Skeletal muscle tissue (tissue), 4 donors: ENCODE data around the gene GABPB2. TPM values are rescaled to one million over a fixed set of nuclear protein-coding genes. Genes with fewer than 3 reads are reported as not detected.

ENCODE experiments used
- H3K27ac ChIP-seq: one replicate; pipeline ENCODE4 v1.7.0; 2013; ENCODE audit warnings: mild to moderate bottlenecking, low read depth, low read length, inconsistent platforms
- H3K27me3 ChIP-seq, 3 donors: one replicate each; pipeline ENCODE4 v1.7.0; 2013; ENCODE audit warnings: low read length in 3 of 3; ENCODE audit not compliant: control insufficient read depth in 3 of 3, insufficient read depth in 3 of 3
- H3K36me3 ChIP-seq, 3 donors: one replicate each; pipeline ENCODE4 v1.7.0; 2013; ENCODE audit warnings: low read length in 3 of 3; ENCODE audit not compliant: control insufficient read depth in 3 of 3, insufficient read depth in 3 of 3
- H3K4me1 ChIP-seq, 3 donors: one replicate each; pipeline ENCODE4 v1.7.0; 2013; ENCODE audit warnings: low read length in 3 of 3, mild to moderate bottlenecking in 3 of 3; ENCODE audit not compliant: control insufficient read depth in 3 of 3, insufficient read depth in 3 of 3
- H3K4me3 ChIP-seq, 3 donors: one replicate each; pipeline ENCODE4 v1.7.0; 2013; ENCODE audit warnings: low read length in 3 of 3
- H3K9ac ChIP-seq, 3 donors: one replicate each; pipeline ENCODE4 v1.7.0; 2013; ENCODE audit warnings: low read length in 3 of 3, mild to moderate bottlenecking in 3 of 3, moderate library complexity in 2 of 3, low read depth in 1 of 3
- H3K9me3 ChIP-seq, 3 donors: one replicate each; pipeline ENCODE4 v1.7.0; 2013; ENCODE audit warnings: low read length in 3 of 3; ENCODE audit not compliant: control insufficient read depth in 3 of 3
- total RNA-seq: library from RNA; depleted of rRNA; stranded (reverse); fragments of >200 nt; gene quantifications from one replicate; pipeline ENCODE4 v1.2.3, GENCODE V29; 2014
- donor health status: Osteomylitis.

Gene GABPB2
- total RNA-seq, 1 donor from 2014 or later = 7.8 TPM

- Histone ChIP-seq H3K27me3 (no peaks in the 10 kb centered on the region), H3K36me3 (peaks cover 28 to 44% (median 38%) of the 10 kb centered on the region in 3 donors), H3K9ac (peak overlapping the region; percentile 97 to 99 (median 99)), H3K27ac (peak overlapping the region; percentile 97), H3K4me1 (peaks cover 48 to 80% (median 68%) of the 10 kb centered on the region in 3 donors), H3K9me3 (no peaks in the 10 kb centered on the region), H3K4me3 (peak overlapping the region; percentile 97 to 99 (median 97))
These were observed 72.5 kb downstream of the GABPB2 start for GRCh38 chr1:151143057-151143435.

DNA sequence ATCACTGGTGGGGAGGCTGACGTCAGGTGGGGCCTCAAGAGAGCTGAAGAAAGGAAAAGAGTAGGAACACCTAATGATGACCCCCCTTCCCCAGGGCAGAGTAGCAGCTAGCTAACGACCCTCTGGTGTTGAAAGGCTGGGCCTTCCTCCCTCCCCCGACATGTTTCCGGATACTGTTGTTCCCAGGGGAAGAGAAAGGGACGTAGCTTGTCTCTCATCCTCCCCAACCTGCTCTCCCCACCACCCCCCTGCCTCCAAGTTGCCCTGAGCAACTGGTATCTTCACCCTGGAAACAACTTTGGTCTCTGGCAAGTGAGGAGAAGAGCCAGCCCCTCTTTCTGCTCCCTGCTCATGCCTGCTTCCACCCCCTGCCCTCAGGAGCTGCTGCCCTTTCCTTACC is 73.4 kb downstream of the GABPB2 start:
- peak overlapping the region; percentile 97 to 99 (median 97) for H3K4me3 ChIP-seq

DNA sequence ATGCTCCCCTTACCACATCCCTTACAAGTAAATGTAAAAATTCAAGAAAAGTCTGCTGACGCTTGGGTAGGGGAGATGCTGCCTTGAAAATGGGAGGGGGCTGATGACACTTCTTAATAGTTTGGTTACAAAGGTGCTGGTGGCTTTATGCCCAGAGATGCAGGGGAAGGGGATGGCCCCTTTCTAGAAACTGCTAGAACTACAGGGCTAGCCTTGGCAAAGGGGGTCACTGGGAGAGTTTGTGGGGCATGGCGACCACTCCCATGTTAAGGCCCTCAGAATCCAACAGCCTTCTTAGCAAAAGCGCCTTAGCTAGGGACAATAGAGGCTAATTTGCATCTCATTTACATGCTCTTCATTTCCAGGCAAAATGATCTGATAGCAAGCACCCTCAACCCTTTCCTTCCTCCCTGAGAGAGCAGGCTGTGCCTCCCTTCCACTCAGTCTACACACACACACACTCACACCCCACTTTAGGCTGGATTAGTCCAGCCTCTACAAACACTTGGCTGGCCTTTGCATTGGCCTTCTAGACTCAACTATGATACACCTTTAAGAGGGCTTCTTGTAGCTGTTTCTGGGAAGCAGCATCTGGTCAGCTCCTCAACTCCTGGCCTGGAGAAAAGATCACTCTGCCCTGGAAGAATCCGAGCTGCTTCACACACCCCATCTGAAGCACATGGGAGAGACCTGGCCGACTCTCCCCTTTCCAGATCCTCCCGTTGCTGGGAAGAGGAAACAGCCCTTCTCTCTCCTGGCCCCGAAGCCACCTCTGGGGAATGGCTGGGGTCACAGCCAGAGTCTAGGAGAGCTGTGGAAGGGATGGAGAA is 74.1 kb downstream of the GABPB2 start:
- peaks cover 13 to 28% (median 23%) of the 10 kb centered on the region in 3 donors for H3K36me3 ChIP-seq
- H3K9ac ChIP-seq = peak overlapping the region; percentile 97 to 99 (median 99)
- H3K27me3 ChIP-seq = no peaks in the 10 kb centered on the region
- peak overlapping the region; percentile 97 to 99 (median 97) for H3K4me3 ChIP-seq
- H3K27ac ChIP-seq = peak overlapping the region; percentile 97
- no peaks in the 10 kb centered on the region for H3K9me3 ChIP-seq
- peaks cover 48 to 74% (median 61%) of the 10 kb centered on the region in 3 donors for H3K4me1 ChIP-seq

More for the DNA sequence above, 73.4 kb downstream of the GABPB2 start:
- H3K27me3 ChIP-seq = no peaks in the 10 kb centered on the region
- no peaks in the 10 kb centered on the region for H3K9me3 ChIP-seq
- peaks cover 48 to 80% (median 65%) of the 10 kb centered on the region in 3 donors for H3K4me1 ChIP-seq
- peak overlapping the region; percentile 97 to 99 (median 99) for H3K9ac ChIP-seq
- peaks cover 20 to 35% (median 30%) of the 10 kb centered on the region in 3 donors for H3K36me3 ChIP-seq
- peak overlapping the region; percentile 97 for H3K27ac ChIP-seq

DNA sequence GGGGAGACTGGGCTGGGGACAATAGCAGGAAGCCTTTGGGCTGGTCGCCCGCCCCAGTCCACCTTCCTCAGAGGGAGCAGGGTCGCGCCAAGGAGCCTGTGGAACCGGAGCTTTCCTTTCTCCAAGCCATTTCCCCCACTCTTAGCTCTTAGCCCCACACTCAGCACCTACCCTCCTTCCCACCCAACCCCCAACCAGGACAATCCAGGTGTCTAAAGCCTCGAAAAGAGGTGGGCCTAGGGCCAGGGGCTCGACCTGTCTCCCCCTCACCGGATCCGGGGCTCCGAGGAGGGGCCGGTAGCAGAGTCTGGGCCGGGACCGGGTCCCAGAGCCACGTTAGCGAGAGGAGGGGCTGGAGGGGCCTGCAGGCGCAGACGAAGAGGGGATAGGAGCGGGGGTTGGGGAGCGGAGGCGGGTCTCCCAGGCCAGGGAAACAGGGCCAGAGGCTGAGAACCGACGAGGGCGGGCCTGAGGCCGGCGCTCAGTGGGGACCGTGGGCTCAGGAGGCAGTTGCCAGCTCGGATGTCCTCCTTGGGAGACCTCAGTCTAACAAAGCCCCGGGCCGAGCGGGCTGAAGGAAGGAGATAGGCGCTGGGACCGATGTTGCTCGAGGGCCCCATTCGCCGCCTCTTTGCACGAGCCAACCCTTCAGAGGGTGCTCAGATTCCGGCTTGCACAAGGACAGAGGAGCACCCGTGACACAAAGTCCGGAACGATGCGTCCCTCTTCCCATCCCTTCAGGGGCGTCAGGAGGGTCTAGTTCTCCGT is 74.9 kb downstream of the GABPB2 start:
- H3K9me3 ChIP-seq = no peaks in the 10 kb centered on the region
- peaks cover 5 to 20% (median 16%) of the 10 kb centered on the region in 3 donors for H3K36me3 ChIP-seq
- no peaks in the 10 kb centered on the region for H3K27me3 ChIP-seq
- peak overlapping the region; percentile 97 to 99 (median 97) for H3K4me3 ChIP-seq
- H3K9ac ChIP-seq = peak overlapping the region; percentile 97 to 99 (median 99)
- H3K4me1 ChIP-seq = peaks cover 48 to 67% (median 54%) of the 10 kb centered on the region in 3 donors
- peak overlapping the region; percentile 97 for H3K27ac ChIP-seq

- Histone ChIP-seq H3K36me3 (peaks cover 3 to 19% (median 14%) of the 10 kb centered on the region in 3 donors), H3K4me3 (peak overlapping the region; percentile 97 to 99 (median 97)), H3K27me3 (no peaks in the 10 kb centered on the region), H3K27ac (peak overlapping the region; percentile 97), H3K9me3 (no peaks in the 10 kb centered on the region), H3K4me1 (peaks cover 48 to 63% (median 50%) of the 10 kb centered on the region in 3 donors), H3K9ac (peak overlapping the region; percentile 97 to 99 (median 99))
These were observed 75.5 kb downstream of the GABPB2 start for GRCh38 chr1:151146072-151146411.

DNA sequence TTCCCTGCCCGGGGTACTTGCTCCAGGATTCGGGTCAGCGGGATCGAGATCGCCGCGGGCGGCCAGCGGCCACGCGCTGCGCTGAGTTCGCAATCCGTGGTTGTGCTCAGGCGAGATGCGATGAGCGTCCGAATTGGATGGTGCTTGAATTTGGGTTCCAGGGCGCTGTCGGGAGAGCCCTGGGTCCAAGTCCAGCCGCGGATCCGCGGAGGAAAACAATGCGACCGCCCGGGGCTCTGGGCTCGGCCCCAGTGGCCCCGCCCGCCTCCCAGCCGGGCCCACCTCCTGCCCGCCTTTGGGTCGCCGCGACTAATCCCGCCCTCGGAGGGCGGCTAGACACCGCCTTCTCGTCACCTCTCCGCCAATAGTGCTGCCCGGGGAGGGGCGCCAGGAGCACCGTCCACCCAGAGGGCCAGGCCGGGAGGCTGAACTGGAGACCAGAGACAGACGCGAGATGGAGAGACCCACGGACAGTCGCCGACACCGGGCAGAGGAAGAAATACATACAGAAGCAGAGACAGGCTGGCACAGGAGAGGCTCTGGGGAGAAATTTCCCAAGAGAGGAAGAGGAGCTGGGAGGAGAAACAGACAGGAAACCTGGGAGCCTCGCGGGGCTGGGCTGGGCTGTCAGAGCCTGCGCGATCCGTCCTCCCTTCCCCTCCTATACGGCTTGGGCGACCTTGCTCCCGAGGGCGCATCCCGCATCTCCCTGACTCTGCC is 76.0 kb downstream of the GABPB2 start, which contains the start of gene SEMA6C:
Gene SEMA6C, minus strand, starts transcription at position 220 of the 720 bp plus-strand sequence. CDS start 4,010 bp downstream, outside the sequence.
- Histone ChIP-seq H3K36me3 (peaks cover 0 to 17% (median 12%) of the 10 kb centered on the region in 3 donors), H3K27ac (peak within 1 kb of the TSS; percentile 97), H3K4me3 (peak within 1 kb of the TSS; percentile 97 to 99 (median 97)), H3K9ac (peak within 1 kb of the TSS; percentile 97 to 99 (median 99)), H3K27me3 (no peaks in the 10 kb centered on the region), H3K4me1 (peaks cover 45 to 58% (median 46%) of the 10 kb centered on the region in 3 donors), H3K9me3 (no peaks in the 10 kb centered on the region)

GRCh38 chr1:151147132-151147503 is 76.6 kb downstream of the GABPB2 start:
- H3K27ac ChIP-seq = peak overlapping the region; percentile 97
- no peaks in the 10 kb centered on the region for H3K27me3 ChIP-seq
- peaks cover 0 to 17% (median 9%) of the 10 kb centered on the region in 3 donors for H3K36me3 ChIP-seq
- H3K4me3 ChIP-seq = peak overlapping the region; percentile 97 to 99 (median 97)
- H3K9ac ChIP-seq = peak overlapping the region; percentile 97 to 99 (median 99)
- no peaks in the 10 kb centered on the region for H3K9me3 ChIP-seq
- peaks cover 39 to 52% (median 41%) of the 10 kb centered on the region in 3 donors for H3K4me1 ChIP-seq

GRCh38 chr1:151147665-151148064 is 77.1 kb downstream of the GABPB2 start:
- peak overlapping the region; percentile 97 to 99 (median 97) for H3K4me3 ChIP-seq

GRCh38 chr1:151156515-151156819 is 85.9 kb downstream of the GABPB2 start, which contains the start of gene TNFAIP8L2:
Gene TNFAIP8L2 (plus strand): TSS chr1:151156649. CDS start chr1:151158698, 2,049 bp downstream.
- H3K9me3 ChIP-seq = no peaks in the 10 kb centered on the region
- peak within 1 kb of the TSS; percentile 7 for H3K27ac ChIP-seq
- peaks cover 22 to 35% (median 23%) of the 10 kb centered on the region in 3 donors for H3K36me3 ChIP-seq
- peaks cover 7 to 27% (median 13%) of the 10 kb centered on the region in 3 donors for H3K4me1 ChIP-seq
- H3K9ac ChIP-seq = peak within 1 kb of the TSS in 2 of 3 donors; percentile 3 to 35
- peak within 1 kb of the TSS; percentile 22 to 54 (median 41) for H3K4me3 ChIP-seq
- H3K27me3 ChIP-seq = no peaks in the 10 kb centered on the region

More at GRCh38 chr1:151147665-151148064, 77.1 kb downstream of the GABPB2 start:
- H3K9me3 ChIP-seq = no peaks in the 10 kb centered on the region
- H3K4me1 ChIP-seq = peaks cover 34 to 47% (median 35%) of the 10 kb centered on the region in 3 donors
- peaks cover 0 to 14% (median 6%) of the 10 kb centered on the region in 3 donors for H3K36me3 ChIP-seq
- H3K27ac ChIP-seq = peak overlapping the region; percentile 97
- H3K27me3 ChIP-seq = no peaks in the 10 kb centered on the region
- peak overlapping the region; percentile 97 to 99 (median 99) for H3K9ac ChIP-seq
